PC-3 (cell line): ENCODE measurements around the gene TFAP2A. TPM values are rescaled to one million over a fixed set of nuclear protein-coding genes. Genes with fewer than 3 reads are reported as not detected.
A peak's percentile ranks its signal among the peaks of the same experiment; 100 is the strongest.

ENCODE experiments used
- ATAC-seq: fragments of 200-7000 bp; cut with Tn5 transposase; 2 replicates; pipeline ENCODE4 v1.9.1; 2020; ENCODE audit warnings: mild to moderate bottlenecking, moderate library complexity
- BruUV-seq: library from RNA; stranded (reverse); fragments of 400-500 nt; replicated peaks from 2 replicates; lab custom pipeline; 2021; lab: Mats Ljungman, UMichigan
- CTCF ChIA-PET: fragments of 300-600 bp; sonication (Branson Sonifier 250); formaldehyde crosslinking; loops from one replicate; lab custom pipeline; 2022; ENCODE audit warnings: antibody characterized with exemption; lab: Charles Lee
- POLR2A ChIA-PET: fragments of 300-600 bp; sonication (Branson Sonifier 250); formaldehyde crosslinking; loops from one replicate; lab custom pipeline; 2022; ENCODE audit warnings: antibody characterized with exemption; ENCODE audit not compliant: unreplicated experiment; lab: Charles Lee
- DNase-seq: peaks from one replicate; pipeline ENCODE4 v3.0.0-alpha.2; 2015
- H2AFZ ChIP-seq: fragments of 300-600 bp; sonication (generic); 2 replicates; pipeline ENCODE4 v1.6.0; 2016; ENCODE audit warnings: antibody characterized with exemption, low read length
- H3F3A ChIP-seq: fragments of 300-600 bp; sonication (generic); one replicate; pipeline ENCODE4 v1.6.0; 2017; ENCODE audit warnings: antibody characterized with exemption, low read length, control low read depth, mild to moderate bottlenecking; ENCODE audit not compliant: unreplicated experiment
- H3K27ac ChIP-seq: fragments of 300-600 bp; sonication (generic); 2 replicates; pipeline ENCODE4 v1.5.1; 2016; ENCODE audit warnings: mild to moderate bottlenecking, low read length
- H3K27me3 ChIP-seq: fragments of 300-600 bp; sonication (generic); 2 replicates; pipeline ENCODE4 v1.6.1; 2016; ENCODE audit warnings: low read length, mixed read lengths
- H3K36me3 ChIP-seq: fragments of 300-600 bp; sonication (generic); 2 replicates; pipeline ENCODE4 v1.6.1; 2016; ENCODE audit warnings: low read depth, mixed run types, low read length, mixed read lengths
- H3K4me1 ChIP-seq: fragments of 300-600 bp; sonication (generic); 2 replicates; pipeline ENCODE4 v1.5.1; 2016; ENCODE audit warnings: low read length; ENCODE audit not compliant: insufficient read depth
- H3K4me2 ChIP-seq: fragments of 300-600 bp; sonication (generic); 2 replicates; pipeline ENCODE4 v1.6.0; 2016; ENCODE audit warnings: low read length
- H3K4me3 ChIP-seq: fragments of 300-600 bp; sonication (generic); 2 replicates; pipeline ENCODE4 v1.5.1; 2016; ENCODE audit warnings: mild to moderate bottlenecking, low read length, mixed read lengths
- H3K79me2 ChIP-seq: fragments of 300-600 bp; sonication (generic); 2 replicates; pipeline ENCODE4 v1.6.1; 2017; ENCODE audit warnings: low read length, mixed read lengths
- H3K9ac ChIP-seq: fragments of 300-600 bp; sonication (generic); 2 replicates; pipeline ENCODE4 v1.6.0; 2016; ENCODE audit warnings: mild to moderate bottlenecking, low read length
- H3K9me2 ChIP-seq: fragments of 300-600 bp; sonication (generic); replicated peaks from 2 replicates; pipeline ENCODE4 v1.6.1; 2016; ENCODE audit warnings: mixed run types, low read length, mixed read lengths
- H3K9me3 ChIP-seq: fragments of 300-600 bp; sonication (generic); 2 replicates; pipeline ENCODE4 v1.6.1; 2016; ENCODE audit warnings: low read length, mixed read lengths
- H4K20me1 ChIP-seq: fragments of 300-600 bp; sonication (generic); 2 replicates; pipeline ENCODE4 v1.6.1; 2016; ENCODE audit warnings: low read length, mixed read lengths
- CTCF ChIP-seq: fragments of 300-600 bp; sonication (generic); conservative IDR thresholded peaks from 2 replicates; pipeline ENCODE4 v1.5.1; 2017; ENCODE audit warnings: antibody characterized with exemption, low read depth, mild to moderate bottlenecking, low read length
- EZH2 ChIP-seq: fragments of 300-600 bp; sonication (generic); IDR thresholded peaks from one replicate; pipeline ENCODE4 v1.6.1; 2017; ENCODE audit warnings: antibody characterized with exemption, mild to moderate bottlenecking, low read length; ENCODE audit not compliant: unreplicated experiment
- EZH2phosphoT487 ChIP-seq: fragments of 300-600 bp; sonication (generic); IDR thresholded peaks from 2 replicates; pipeline ENCODE4 v1.6.1; 2018; ENCODE audit warnings: mild to moderate bottlenecking, antibody characterized with exemption, low read length, borderline replicate concordance
- intact Hi-C: fragments of 100-400 bp; cut with micrococcal nuclease; formaldehyde crosslinking; loops from 2 replicates; pipeline ENCODE4 v1.9.0; 2023
- total RNA-seq: library from RNA; depleted of rRNA; stranded (reverse); fragments of >200 nt; gene quantifications from 2 replicates; pipeline ENCODE4 v1.2.3, GENCODE V29; 2014

The TFAP2A gene
- total RNA-seq, 1 experiment from 2014 or later = 29.4 TPM

DNA sequence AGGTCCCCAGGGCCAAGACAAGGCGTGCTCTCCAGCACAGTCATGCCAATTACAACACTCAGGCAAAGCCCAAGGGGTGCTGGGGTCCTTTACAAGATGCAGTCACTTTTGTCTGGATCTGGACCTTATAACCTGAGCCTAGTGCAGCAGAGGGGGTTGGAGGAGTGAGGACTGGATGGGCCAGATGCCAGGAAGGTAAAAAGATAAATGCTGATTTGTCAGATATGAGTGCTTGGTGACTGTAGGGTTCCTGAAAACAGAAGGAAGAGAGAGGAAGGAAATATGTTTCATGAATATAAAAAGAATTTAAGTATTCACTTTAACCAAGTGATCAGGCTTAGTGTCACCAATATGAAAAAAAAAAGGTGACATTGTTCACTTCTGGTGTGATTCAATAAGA is 43.4 kb upstream of the TFAP2A start:
- no peak for ATAC-seq
- POLR2A ChIA-PET = no interaction called here

GRCh38 chr6:10453596-10453995 is 38.7 kb upstream of the TFAP2A start:
- intact Hi-C loops = no loop called here
- ATAC-seq = no peak
- H3K9me3 ChIP-seq = no peaks in the 10 kb centered on the region
- BruUV-seq = no TSS peak
- no peak overlapping the region for H2AFZ ChIP-seq
- H4K20me1 ChIP-seq = no peaks in the 10 kb centered on the region
- POLR2A ChIA-PET = no interaction called here
- no peaks in the 10 kb centered on the region for H3K9me2 ChIP-seq
- TF ChIP-seq EZH2phosphoT487 (no peak), EZH2 (no peak)
- H3K27ac ChIP-seq = no peak overlapping the region
- CTCF ChIA-PET = no interaction called here
- no peaks in the 10 kb centered on the region for H3K36me3 ChIP-seq
- no peaks in the 10 kb centered on the region for H3K27me3 ChIP-seq
- no peak overlapping the region for H3K4me2 ChIP-seq
- no peak overlapping the region for H3K9ac ChIP-seq
- H3F3A ChIP-seq = no peaks in the 10 kb centered on the region
- H3K4me3 ChIP-seq = no peak overlapping the region
- DNase-seq = peak; percentile 20
- H3K4me1 ChIP-seq = peaks cover 35% of the 10 kb centered on the region
- H3K79me2 ChIP-seq = no peaks in the 10 kb centered on the region

More for the DNA sequence above, 43.4 kb upstream of the TFAP2A start:
- no peaks in the 10 kb centered on the region for H3K9me2 ChIP-seq
- no peak overlapping the region for H3K4me2 ChIP-seq
- H2AFZ ChIP-seq = no peak overlapping the region
- no peak for DNase-seq
- intact Hi-C loops = no loop called here
- no peak overlapping the region for H3K27ac ChIP-seq
- no peaks in the 10 kb centered on the region for H3F3A ChIP-seq
- no peak overlapping the region for H3K9ac ChIP-seq
- no TSS peak for BruUV-seq
- H3K79me2 ChIP-seq = no peaks in the 10 kb centered on the region
- CTCF ChIA-PET = no interaction called here
- no peaks in the 10 kb centered on the region for H3K4me1 ChIP-seq
- no peak for TF ChIP-seq EZH2phosphoT487
- TF ChIP-seq CTCF = no peak
- no peak for TF ChIP-seq EZH2
- no peak overlapping the region for H3K4me3 ChIP-seq
- H4K20me1 ChIP-seq = no peaks in the 10 kb centered on the region
- H3K9me3 ChIP-seq = no peaks in the 10 kb centered on the region
- H3K27me3 ChIP-seq = no peaks in the 10 kb centered on the region
- no peaks in the 10 kb centered on the region for H3K36me3 ChIP-seq

DNA sequence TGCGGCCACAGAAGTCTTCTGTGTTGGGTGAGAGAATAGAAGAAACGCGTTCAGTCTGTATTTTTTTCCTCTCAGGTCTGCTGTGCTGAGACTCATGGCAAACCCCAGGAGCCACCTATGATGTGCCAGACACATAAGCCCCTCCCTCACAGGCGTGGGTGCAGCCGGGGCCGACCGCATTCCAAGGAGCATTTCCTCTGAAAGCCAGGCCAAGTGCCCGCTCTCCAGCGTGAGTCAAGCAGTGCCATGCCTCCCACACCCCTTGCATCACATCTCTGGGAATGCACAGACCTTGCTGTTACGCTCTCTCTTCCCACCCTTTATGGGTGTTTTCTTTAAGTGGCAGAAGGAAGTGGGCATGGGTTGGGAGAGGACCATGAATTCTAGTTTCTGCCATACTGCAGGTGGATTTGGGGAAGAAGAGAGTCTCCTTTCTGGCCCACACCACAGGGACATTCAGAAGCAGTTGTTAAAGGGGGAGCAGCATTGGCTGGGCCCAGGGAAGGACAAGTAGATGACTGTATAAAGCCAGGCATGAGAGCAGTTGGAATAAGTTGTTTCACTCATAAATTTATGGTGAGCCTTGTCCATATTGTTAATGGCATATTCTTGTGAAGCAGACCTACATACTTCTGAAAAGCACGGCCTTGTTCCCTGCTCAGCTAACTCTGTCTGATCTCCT is 37.1 kb upstream of the TFAP2A start:
- ATAC-seq = peak; percentile 98
- POLR2A ChIA-PET = interaction anchor here (0.7 to 1.2 kb wide), 2 partner anchors 11 to 202 kb away, joined by 3 to 13 read pairs; no protein-coding TSS in a partner anchor

More for the DNA sequence above, 37.1 kb upstream of the TFAP2A start:
- Histone ChIP-seq H3F3A (no peaks in the 10 kb centered on the region), H3K79me2 (no peaks in the 10 kb centered on the region), H3K27ac (peak overlapping the region; percentile 83), H3K9me2 (no peaks in the 10 kb centered on the region), H3K9ac (peak overlapping the region; percentile 29), H3K36me3 (no peaks in the 10 kb centered on the region), H3K4me3 (no peak overlapping the region), H3K4me2 (peak overlapping the region; percentile 31), H3K27me3 (no peaks in the 10 kb centered on the region), H3K4me1 (peaks cover 35% of the 10 kb centered on the region), H4K20me1 (no peaks in the 10 kb centered on the region), H3K9me3 (no peaks in the 10 kb centered on the region), H2AFZ (peak overlapping the region; percentile 72)
- intact Hi-C loops = loop anchor here (1.0 kb wide), 1 partner anchor 11 kb away; no protein-coding TSS in a partner anchor
- peak; percentile 98 for DNase-seq
- BruUV-seq = TSS peak; percentile 97
- TF ChIP-seq EZH2 (no peak), EZH2phosphoT487 (no peak), CTCF (no peak)
- CTCF ChIA-PET = interaction anchor here (0.7 kb wide), 1 partner anchor 13 kb away, joined by 4 read pairs; no protein-coding TSS in a partner anchor
